GM19324 (cell line): ENCODE data around the gene CDCA3.
"Not testable (repeated sequence)": the region's sequence is repeated elsewhere in the genome, so short reads cannot be mapped to it uniquely, and the experiment has no call there.

Source experiments
- ATAC-seq: cut with Tn5 transposase; IDR thresholded peaks from one replicate; pipeline ENCODE4 v1.9.1; 2021; ENCODE audit warnings: mild to moderate bottlenecking, moderate library complexity; ENCODE audit not compliant: unreplicated experiment, low FRiP score

CDCA3 gene

GRCh38 chr12:6851153-6851920, at the start of gene CDCA3:
CDCA3 (minus strand) TSS chr12:6851286; CDS start chr12:6850952, 334 bp downstream.
- ATAC-seq, result peak; percentile 48

- ATAC-seq, result no peak
These were observed 48.9 kb upstream of the CDCA3 start for GRCh38 chr12:6899837-6900519.

GRCh38 chr12:6899427-6899826, 48.3 kb upstream of the CDCA3 start:
- no peak for ATAC-seq

- no peak for ATAC-seq
These were observed 45.9 kb upstream of the CDCA3 start for GRCh38 chr12:6896846-6897435.

- no peak for ATAC-seq
These were observed 43.2 kb upstream of the CDCA3 start for GRCh38 chr12:6894321-6894720.

GRCh38 chr12:6892683-6893082, 41.6 kb upstream of the CDCA3 start:
- not testable (repeated sequence) for ATAC-seq

- peak; percentile 7 for ATAC-seq
These were observed 40.5 kb upstream of the CDCA3 start for GRCh38 chr12:6891646-6892001.

GRCh38 chr12:6890789-6891645, 39.9 kb upstream of the CDCA3 start:
- peak; percentile 92 for ATAC-seq

GRCh38 chr12:6889775-6890573, 38.9 kb upstream of the CDCA3 start:
- not testable (repeated sequence) for ATAC-seq

GRCh38 chr12:6888794-6889193, 37.7 kb upstream of the CDCA3 start:
- not testable (repeated sequence) for ATAC-seq

- no peak for ATAC-seq
These were observed 37.3 kb upstream of the CDCA3 start for GRCh38 chr12:6888360-6888759.

- no peak for ATAC-seq
These were observed 36.4 kb upstream of the CDCA3 start for GRCh38 chr12:6887460-6887859.

- not testable (repeated sequence) for ATAC-seq
These were observed 35.3 kb upstream of the CDCA3 start for GRCh38 chr12:6886206-6886999.

- no peak for ATAC-seq
These were observed 33.5 kb upstream of the CDCA3 start for GRCh38 chr12:6884539-6884938.

- no peak for ATAC-seq
These were observed 32.6 kb upstream of the CDCA3 start for GRCh38 chr12:6883683-6884082.

- ATAC-seq, result no peak
These were observed 32.2 kb upstream of the CDCA3 start for GRCh38 chr12:6883252-6883651.

- ATAC-seq, result not testable (repeated sequence)
These were observed 28.7 kb upstream of the CDCA3 start for GRCh38 chr12:6879824-6880223.

GRCh38 chr12:6874015-6874368, 22.9 kb upstream of the CDCA3 start:
- ATAC-seq, result not testable (repeated sequence)
